ENCODE results near the gene ZNF75A.

ZNF75A gene

GRCh38 chr16:3292604-3293003 is 12.7 kb upstream of the ZNF75A start:
- Histone ChIP-seq H4K20me1 (ENCODE audit: insufficient read depth, low read length) (no peaks in the 10 kb centered on the region), H3K9me3 (replicated peaks; ENCODE audit: insufficient read depth, low read length) (no peaks in the 10 kb centered on the region), H3K27me3 (replicated peaks; ENCODE audit: insufficient read depth, low read length) (no peaks in the 10 kb centered on the region), H3K4me2 (ENCODE audit: low read depth, low read length) (no peak overlapping the region), H3K9ac (ENCODE audit: low read length) (no peak overlapping the region), H3F3A (ENCODE audit: insufficient read depth, low read length) (no peaks in the 10 kb centered on the region), H3K79me2 (ENCODE audit: low read length) (no peaks in the 10 kb centered on the region), H3K4me1 (ENCODE audit: low read length) (no peaks in the 10 kb centered on the region), H2AFZ (ENCODE audit: low read length) (no peak overlapping the region), H3K4me3 (ENCODE audit: low read length) (no peak overlapping the region), H3K9me2 (replicated peaks; ENCODE audit: insufficient read depth, low read length) (no peaks in the 10 kb centered on the region), H3K27ac (ENCODE audit: low read length) (no peak overlapping the region), H3K36me3 (replicated peaks; ENCODE audit: insufficient read depth, low read length) (peaks cover 29% of the 10 kb centered on the region)
- TF ChIP-seq CTCF (IDR thresholded peaks at IDR 0.05; ENCODE audit: low read length), result no peak
- no peak for TF ChIP-seq EZH2 (optimal IDR thresholded peaks at IDR 0.05; ENCODE audit: low read depth, low read length)
- no peak for TF ChIP-seq EZH2phosphoT487 (IDR thresholded peaks at IDR 0.05; ENCODE audit: low read length)
- DNase-seq, result no peak

- H3F3A ChIP-seq (ENCODE audit: insufficient read depth, low read length), result no peaks in the 10 kb centered on the region
- H2AFZ ChIP-seq (ENCODE audit: low read length), result no peak overlapping the region
- no peak overlapping the region for H3K27ac ChIP-seq (ENCODE audit: low read length)
- DNase-seq, result no peak
- H3K36me3 ChIP-seq (replicated peaks; ENCODE audit: insufficient read depth, low read length), result peaks cover 14% of the 10 kb centered on the region
- H3K4me1 ChIP-seq (ENCODE audit: low read length), result no peaks in the 10 kb centered on the region
- no peak overlapping the region for H3K4me2 ChIP-seq (ENCODE audit: low read depth, low read length)
- H3K4me3 ChIP-seq (ENCODE audit: low read length), result no peak overlapping the region
- H4K20me1 ChIP-seq (ENCODE audit: insufficient read depth, low read length), result no peaks in the 10 kb centered on the region
- no peaks in the 10 kb centered on the region for H3K27me3 ChIP-seq (replicated peaks; ENCODE audit: insufficient read depth, low read length)
- no peaks in the 10 kb centered on the region for H3K9me2 ChIP-seq (replicated peaks; ENCODE audit: insufficient read depth, low read length)
- TF ChIP-seq CTCF (IDR thresholded peaks at IDR 0.05; ENCODE audit: low read length) (no peak), EZH2 (optimal IDR thresholded peaks at IDR 0.05; ENCODE audit: low read depth, low read length) (no peak), EZH2phosphoT487 (IDR thresholded peaks at IDR 0.05; ENCODE audit: low read length) (no peak)
- no peaks in the 10 kb centered on the region for H3K9me3 ChIP-seq (replicated peaks; ENCODE audit: insufficient read depth, low read length)
- no peak overlapping the region for H3K9ac ChIP-seq (ENCODE audit: low read length)
- no peaks in the 10 kb centered on the region for H3K79me2 ChIP-seq (ENCODE audit: low read length)
These were observed 10.1 kb upstream of the ZNF75A start for GRCh38 chr16:3295209-3295608.

GRCh38 chr16:3295783-3296182 is 9.5 kb upstream of the ZNF75A start:
- TF ChIP-seq EZH2 (optimal IDR thresholded peaks at IDR 0.05; ENCODE audit: low read depth, low read length), result no peak
- TF ChIP-seq CTCF (IDR thresholded peaks at IDR 0.05; ENCODE audit: low read length), result no peak
- no peak for TF ChIP-seq EZH2phosphoT487 (IDR thresholded peaks at IDR 0.05; ENCODE audit: low read length)
- Histone ChIP-seq H3K9me3 (replicated peaks; ENCODE audit: insufficient read depth, low read length) (no peaks in the 10 kb centered on the region), H3F3A (ENCODE audit: insufficient read depth, low read length) (no peaks in the 10 kb centered on the region), H3K27ac (ENCODE audit: low read length) (no peak overlapping the region), H3K9me2 (replicated peaks; ENCODE audit: insufficient read depth, low read length) (no peaks in the 10 kb centered on the region), H2AFZ (ENCODE audit: low read length) (no peak overlapping the region), H3K4me1 (ENCODE audit: low read length) (no peaks in the 10 kb centered on the region), H3K4me2 (ENCODE audit: low read depth, low read length) (no peak overlapping the region), H3K9ac (ENCODE audit: low read length) (no peak overlapping the region), H3K79me2 (ENCODE audit: low read length) (no peaks in the 10 kb centered on the region), H3K4me3 (ENCODE audit: low read length) (no peak overlapping the region), H4K20me1 (ENCODE audit: insufficient read depth, low read length) (no peaks in the 10 kb centered on the region), H3K27me3 (replicated peaks; ENCODE audit: insufficient read depth, low read length) (no peaks in the 10 kb centered on the region), H3K36me3 (replicated peaks; ENCODE audit: insufficient read depth, low read length) (peaks cover 8% of the 10 kb centered on the region)
- no peak for DNase-seq
